Suprapubic skin (tissue), 4 donors: ENCODE measurements around the gene WDR45B.

Experiments used
- POLR2A ChIP-seq, 2 donors: fragments of 450-650 bp; IDR thresholded peaks; one replicate each; pipeline ENCODE4 v1.6.1; 2017; ENCODE audit warnings: antibody characterized with exemption in 2 of 2, mild to moderate bottlenecking in 2 of 2, moderate library complexity in 2 of 2
- POLR2AphosphoS5 ChIP-seq, 3 donors: sonication (generic); formaldehyde crosslinking; IDR thresholded peaks; one replicate each; pipeline ENCODE4 v1.6.1; 2017; ENCODE audit warnings: antibody characterized with exemption in 3 of 3
- TF ChIP-seq, protein P1 (sequence below), 2 donors: fragments of 200-600 bp in 1 of 2; fragments of 450-650 bp in 1 of 2; sonication (generic) in 1 of 2; IDR thresholded peaks; one replicate each; pipeline ENCODE4 v1.5.1; 2016 to 2019; ENCODE audit warnings: antibody characterized with exemption in 2 of 2, mild to moderate bottlenecking in 1 of 2, moderate library complexity in 1 of 2

DNA sequence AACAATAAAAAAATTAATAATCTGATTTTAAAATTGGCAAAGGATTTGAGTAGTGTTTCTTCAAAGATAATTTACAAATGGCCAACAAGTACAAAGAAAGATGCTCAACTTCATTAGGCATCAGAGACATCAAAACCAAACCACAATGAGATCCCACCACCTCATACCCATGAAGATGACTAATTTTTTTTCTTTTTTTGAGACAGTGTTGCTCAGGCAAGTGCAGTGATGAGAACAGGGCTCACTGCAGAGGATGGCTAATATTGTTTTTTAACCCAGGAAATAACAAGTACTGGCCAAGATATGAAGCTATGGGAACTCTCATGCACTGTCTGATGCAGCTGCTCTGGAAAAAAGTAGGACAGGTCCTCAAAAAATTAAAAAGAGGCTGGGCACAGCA lies 14.9 kb downstream of the WDR45B start:
- TF ChIP-seq POLR2A (IDR thresholded peaks at IDR 0.05) (no peak), POLR2AphosphoS5 (IDR thresholded peaks at IDR 0.05) (no peak)
- TF ChIP-seq, protein P1, sequence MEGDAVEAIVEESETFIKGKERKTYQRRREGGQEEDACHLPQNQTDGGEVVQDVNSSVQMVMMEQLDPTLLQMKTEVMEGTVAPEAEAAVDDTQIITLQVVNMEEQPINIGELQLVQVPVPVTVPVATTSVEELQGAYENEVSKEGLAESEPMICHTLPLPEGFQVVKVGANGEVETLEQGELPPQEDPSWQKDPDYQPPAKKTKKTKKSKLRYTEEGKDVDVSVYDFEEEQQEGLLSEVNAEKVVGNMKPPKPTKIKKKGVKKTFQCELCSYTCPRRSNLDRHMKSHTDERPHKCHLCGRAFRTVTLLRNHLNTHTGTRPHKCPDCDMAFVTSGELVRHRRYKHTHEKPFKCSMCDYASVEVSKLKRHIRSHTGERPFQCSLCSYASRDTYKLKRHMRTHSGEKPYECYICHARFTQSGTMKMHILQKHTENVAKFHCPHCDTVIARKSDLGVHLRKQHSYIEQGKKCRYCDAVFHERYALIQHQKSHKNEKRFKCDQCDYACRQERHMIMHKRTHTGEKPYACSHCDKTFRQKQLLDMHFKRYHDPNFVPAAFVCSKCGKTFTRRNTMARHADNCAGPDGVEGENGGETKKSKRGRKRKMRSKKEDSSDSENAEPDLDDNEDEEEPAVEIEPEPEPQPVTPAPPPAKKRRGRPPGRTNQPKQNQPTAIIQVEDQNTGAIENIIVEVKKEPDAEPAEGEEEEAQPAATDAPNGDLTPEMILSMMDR (IDR thresholded peaks at IDR 0.05) = no peak
